ENCODE measurements around the gene KAT2B.
A peak's percentile ranks its signal among the peaks of the same experiment; 100 is the strongest.

Gene KAT2B

DNA sequence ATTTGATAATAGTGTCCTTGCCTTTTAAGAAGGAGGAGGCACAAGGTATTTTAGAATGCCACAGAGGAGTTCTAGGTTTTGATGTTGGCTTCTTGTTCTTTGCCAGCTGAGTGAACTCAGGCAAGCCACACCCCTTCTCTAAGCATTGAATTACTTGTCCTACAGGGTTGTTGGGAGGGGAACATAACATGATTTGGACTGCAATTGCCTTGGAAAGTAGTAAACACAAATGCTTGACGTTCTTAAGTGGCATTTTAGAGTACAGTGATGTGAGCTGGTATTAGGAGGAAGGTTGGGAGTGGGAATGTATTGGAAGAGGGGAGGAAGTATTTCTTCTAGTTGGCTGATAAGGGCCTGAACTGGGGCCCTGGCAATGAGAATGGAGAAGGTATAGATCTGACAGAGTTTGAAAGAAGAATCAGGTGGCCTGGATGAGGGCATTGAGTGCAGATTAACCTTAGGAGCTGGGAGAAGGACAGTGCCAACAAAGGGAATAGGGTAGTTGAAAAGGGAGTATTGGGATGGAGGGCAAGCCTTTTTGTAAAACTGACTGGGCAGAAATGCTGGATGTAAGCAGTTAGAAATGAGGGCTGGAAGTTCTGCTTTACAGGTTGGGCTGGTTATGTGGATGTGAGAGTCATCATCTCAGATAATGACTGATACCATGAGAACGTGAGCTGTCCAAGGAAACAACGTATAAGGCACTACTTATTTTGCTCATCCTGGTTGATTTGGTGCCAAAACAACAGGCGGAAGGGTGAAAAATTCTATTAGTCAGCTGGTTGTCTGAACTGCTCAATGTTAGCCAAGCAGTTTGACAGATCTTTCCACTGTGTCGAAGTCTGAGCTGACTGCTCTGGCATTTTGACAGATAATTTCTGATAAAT is 16.7 kb downstream of the KAT2B start:
- no peak for TF ChIP-seq EZH2phosphoT487 (IDR thresholded peaks at IDR 0.05; ENCODE audit: low read depth)
- TF ChIP-seq, protein P1, sequence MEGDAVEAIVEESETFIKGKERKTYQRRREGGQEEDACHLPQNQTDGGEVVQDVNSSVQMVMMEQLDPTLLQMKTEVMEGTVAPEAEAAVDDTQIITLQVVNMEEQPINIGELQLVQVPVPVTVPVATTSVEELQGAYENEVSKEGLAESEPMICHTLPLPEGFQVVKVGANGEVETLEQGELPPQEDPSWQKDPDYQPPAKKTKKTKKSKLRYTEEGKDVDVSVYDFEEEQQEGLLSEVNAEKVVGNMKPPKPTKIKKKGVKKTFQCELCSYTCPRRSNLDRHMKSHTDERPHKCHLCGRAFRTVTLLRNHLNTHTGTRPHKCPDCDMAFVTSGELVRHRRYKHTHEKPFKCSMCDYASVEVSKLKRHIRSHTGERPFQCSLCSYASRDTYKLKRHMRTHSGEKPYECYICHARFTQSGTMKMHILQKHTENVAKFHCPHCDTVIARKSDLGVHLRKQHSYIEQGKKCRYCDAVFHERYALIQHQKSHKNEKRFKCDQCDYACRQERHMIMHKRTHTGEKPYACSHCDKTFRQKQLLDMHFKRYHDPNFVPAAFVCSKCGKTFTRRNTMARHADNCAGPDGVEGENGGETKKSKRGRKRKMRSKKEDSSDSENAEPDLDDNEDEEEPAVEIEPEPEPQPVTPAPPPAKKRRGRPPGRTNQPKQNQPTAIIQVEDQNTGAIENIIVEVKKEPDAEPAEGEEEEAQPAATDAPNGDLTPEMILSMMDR (IDR thresholded peaks at IDR 0.05; ENCODE audit: low read depth, low read length): no peak
- peaks cover 54% of the 10 kb centered on the region for H3K4me1 ChIP-seq (ENCODE audit: low read length)
- peaks cover 3% of the 10 kb centered on the region for H3K36me3 ChIP-seq (replicated peaks; ENCODE audit: low read depth, low read length)
- no peak overlapping the region; the same call in 1 of the 2 replicates for H3K9ac ChIP-seq (ENCODE audit: low read length)
- H3K4me3 ChIP-seq (ENCODE audit: low read length): peak overlapping the region; percentile 22; the same call in 1 of the 2 replicates
- peaks cover 20% of the 10 kb centered on the region; the same call in 1 of the 2 replicates for H3K79me2 ChIP-seq (ENCODE audit: low read length)
- no peaks in the 10 kb centered on the region for H3K9me3 ChIP-seq (ENCODE audit: insufficient read depth, low read length)
- peak overlapping the region; percentile 70 for H3K4me2 ChIP-seq (ENCODE audit: low read length)
- H2AFZ ChIP-seq (ENCODE audit: low read depth, low read length): no peak overlapping the region
- H3K27ac ChIP-seq (ENCODE audit: low read length): peak overlapping the region; percentile 33
- H4K20me1 ChIP-seq (ENCODE audit: insufficient read depth, low read length): peaks cover 15% of the 10 kb centered on the region
- no peaks in the 10 kb centered on the region for H3K27me3 ChIP-seq (ENCODE audit: low read depth, low read length)

DNA sequence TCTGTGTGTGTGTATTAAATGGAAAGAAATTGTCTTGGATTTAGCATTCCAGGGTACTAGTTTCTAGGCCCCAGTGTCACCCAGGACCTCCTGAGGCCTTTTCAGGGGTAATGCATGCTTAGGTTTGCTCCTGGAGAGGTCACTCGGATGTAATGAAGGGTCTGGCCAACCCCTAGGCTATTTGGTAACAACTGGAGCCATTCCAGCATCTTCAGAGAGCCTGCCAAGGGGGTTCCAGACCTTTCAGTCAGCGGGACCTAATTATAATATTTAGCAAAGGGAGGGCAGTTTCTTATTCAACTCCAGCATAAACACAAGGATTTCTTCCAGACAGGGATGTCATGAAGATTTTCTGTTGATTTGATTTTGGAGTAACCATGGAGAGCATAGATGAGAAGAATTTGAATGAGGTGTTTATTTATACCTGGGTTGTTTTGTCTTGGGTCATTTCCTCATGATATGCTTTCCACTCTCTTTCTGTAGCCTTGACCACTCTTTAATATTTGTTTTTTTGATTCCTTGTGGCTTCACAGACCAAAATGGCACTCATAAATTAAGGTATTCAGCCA is 17.4 kb downstream of the KAT2B start:
- Histone ChIP-seq H3K9me3 (ENCODE audit: insufficient read depth, low read length) (no peaks in the 10 kb centered on the region), H3K27ac (ENCODE audit: low read length) (peak overlapping the region; percentile 33)

DNA sequence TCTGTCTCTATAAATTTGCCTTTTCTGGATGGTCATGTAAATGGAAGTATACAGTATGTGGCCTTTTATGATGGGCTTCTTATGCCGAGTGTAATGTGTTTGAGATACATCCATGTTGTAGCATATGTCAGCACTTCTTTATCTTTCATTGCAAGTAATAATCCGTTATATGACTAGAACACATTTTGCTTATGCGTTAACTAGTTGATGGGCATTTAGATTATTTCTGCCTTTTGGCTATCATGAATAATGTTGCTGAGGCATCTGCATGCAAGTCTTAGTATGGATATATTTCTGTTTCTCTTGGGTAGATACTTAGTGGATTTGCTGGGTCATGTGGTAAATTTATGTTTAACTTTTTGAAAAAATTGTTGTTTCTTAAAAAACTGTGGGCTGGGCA is 19.7 kb downstream of the KAT2B start:
- no peaks in the 10 kb centered on the region for H3K9me3 ChIP-seq (ENCODE audit: insufficient read depth, low read length)
- peaks cover 16% of the 10 kb centered on the region for H4K20me1 ChIP-seq (ENCODE audit: insufficient read depth, low read length)
- no peak overlapping the region for H3K4me3 ChIP-seq (ENCODE audit: low read length)
- no peak overlapping the region for H3K4me2 ChIP-seq (ENCODE audit: low read length)
- TF ChIP-seq, protein P1 (IDR thresholded peaks at IDR 0.05; ENCODE audit: low read depth, low read length): no peak
- TF ChIP-seq EZH2phosphoT487 (IDR thresholded peaks at IDR 0.05; ENCODE audit: low read depth): no peak
- peaks cover 24% of the 10 kb centered on the region for H3K79me2 ChIP-seq (ENCODE audit: low read length)
- no peak overlapping the region for H3K27ac ChIP-seq (ENCODE audit: low read length)
- peaks cover 46% of the 10 kb centered on the region for H3K4me1 ChIP-seq (ENCODE audit: low read length)
- no peak overlapping the region for H3K9ac ChIP-seq (ENCODE audit: low read length)
- H3K27me3 ChIP-seq (ENCODE audit: low read depth, low read length): no peaks in the 10 kb centered on the region
- H3K36me3 ChIP-seq (replicated peaks; ENCODE audit: low read depth, low read length): peaks cover 3% of the 10 kb centered on the region
- H2AFZ ChIP-seq (ENCODE audit: low read depth, low read length): no peak overlapping the region

More for the DNA sequence above, 17.4 kb downstream of the KAT2B start:
- peaks cover 3% of the 10 kb centered on the region for H3K36me3 ChIP-seq (replicated peaks; ENCODE audit: low read depth, low read length)
- TF ChIP-seq, protein P1 (IDR thresholded peaks at IDR 0.05; ENCODE audit: low read depth, low read length): no peak
- TF ChIP-seq EZH2phosphoT487 (IDR thresholded peaks at IDR 0.05; ENCODE audit: low read depth): no peak
- peak overlapping the region; percentile 6; the same call in 1 of the 2 replicates for H3K9ac ChIP-seq (ENCODE audit: low read length)
- peaks cover 54% of the 10 kb centered on the region for H3K4me1 ChIP-seq (ENCODE audit: low read length)
- H3K4me3 ChIP-seq (ENCODE audit: low read length): peak overlapping the region; percentile 22; the same call in 1 of the 2 replicates
- H3K79me2 ChIP-seq (ENCODE audit: low read length): peaks cover 20% of the 10 kb centered on the region; the same call in 1 of the 2 replicates
- H4K20me1 ChIP-seq (ENCODE audit: insufficient read depth, low read length): peaks cover 15% of the 10 kb centered on the region
- H3K4me2 ChIP-seq (ENCODE audit: low read length): peak overlapping the region; percentile 70
- no peak overlapping the region for H2AFZ ChIP-seq (ENCODE audit: low read depth, low read length)
- no peaks in the 10 kb centered on the region for H3K27me3 ChIP-seq (ENCODE audit: low read depth, low read length)
